Globus pallidus (tissue), 1 donor: Measurements from ENCODE around the gene P2RX2.

Experiments
- DNase-seq: peaks from one replicate; pipeline ENCODE4 v3.0.0-alpha.2; 2015; ENCODE audit warnings: low spot score

P2RX2 gene

DNA sequence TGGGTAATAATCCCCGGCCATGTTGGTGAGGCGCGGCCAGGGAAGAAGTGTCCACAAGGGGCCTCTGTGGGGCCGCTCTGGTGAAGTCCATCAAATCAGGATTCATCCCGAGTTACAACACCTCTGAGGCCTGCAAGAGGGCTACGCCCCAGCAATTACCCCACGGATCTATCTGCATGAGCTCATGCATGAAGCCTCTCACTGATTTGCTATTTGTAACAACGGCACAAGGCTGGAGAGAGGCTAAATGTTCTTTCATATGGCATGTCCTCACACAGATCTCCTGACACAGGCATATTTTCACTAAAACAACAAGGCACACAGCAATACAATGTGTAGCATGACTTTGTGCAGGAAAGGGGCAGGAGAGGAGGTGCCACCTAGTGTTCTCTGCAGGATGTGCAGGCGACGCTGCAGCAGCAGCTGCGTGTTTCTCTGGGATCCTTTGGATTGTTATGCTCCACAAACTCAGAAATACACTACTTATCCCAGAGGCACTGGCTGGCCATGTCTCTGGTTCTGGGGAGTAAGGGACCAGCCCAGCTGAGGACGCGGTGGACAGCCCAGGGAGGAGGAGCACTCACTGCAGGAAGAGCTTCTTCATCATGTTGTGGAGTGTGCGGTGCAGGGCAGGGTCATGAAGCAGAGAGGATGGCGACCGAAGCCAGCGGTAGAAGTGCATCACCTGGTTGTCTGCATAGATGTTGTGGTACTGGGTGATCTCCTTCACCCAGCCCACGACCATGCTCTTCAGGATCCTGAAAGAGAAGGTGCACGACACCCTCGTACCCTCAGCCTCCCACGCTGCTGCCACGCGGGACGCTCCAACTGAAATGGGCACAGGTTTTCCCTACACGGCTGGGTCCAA is 20.2 kb downstream of the P2RX2 start:
- no peak for DNase-seq

DNA sequence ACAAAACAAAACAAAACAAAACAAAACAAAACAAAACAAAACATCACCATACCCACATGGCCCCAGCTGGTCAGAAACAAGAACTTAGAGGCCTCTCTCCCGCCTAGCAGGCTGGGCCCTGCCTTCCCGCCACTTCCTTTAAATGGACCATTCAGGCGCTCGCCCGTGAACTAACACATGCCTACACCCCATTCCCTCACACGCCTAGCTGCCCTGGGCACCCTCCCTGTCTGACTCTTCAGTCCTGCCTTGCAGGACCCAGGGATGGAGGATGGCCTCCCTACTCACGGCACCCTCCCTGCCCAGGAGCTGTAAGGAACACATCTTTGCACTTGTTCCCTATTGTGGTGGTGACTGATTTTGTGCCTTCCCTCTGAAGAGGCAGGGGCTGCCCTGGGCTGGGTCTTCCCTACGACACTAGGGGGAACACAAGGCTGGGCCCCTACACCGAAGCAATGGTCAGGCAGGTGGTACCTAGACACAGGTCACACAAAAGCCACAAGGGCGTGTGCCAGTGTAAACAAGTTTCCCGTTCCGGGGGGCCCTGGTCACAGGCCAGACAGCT is 21.5 kb downstream of the P2RX2 start:
- no peak for DNase-seq

DNA sequence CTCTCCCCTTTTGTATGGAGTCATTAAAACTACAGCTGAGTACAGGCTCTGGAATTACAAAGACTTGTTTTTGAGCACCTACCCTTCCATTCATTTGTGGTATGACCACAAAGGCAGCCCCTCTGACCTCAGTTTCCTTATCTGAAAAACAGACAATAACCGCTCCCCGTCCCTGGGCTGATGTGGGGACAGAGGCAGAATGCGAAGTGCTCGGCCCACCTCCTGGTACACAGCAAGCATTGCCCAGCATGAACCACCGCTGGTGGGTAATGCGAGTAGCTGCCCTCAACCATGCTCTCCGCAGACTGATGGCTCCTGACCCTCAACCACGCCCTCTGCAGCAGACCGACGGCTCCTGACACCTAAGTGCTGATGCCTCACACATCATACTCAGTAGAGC is 22.4 kb downstream of the P2RX2 start:
- no peak for DNase-seq

DNA sequence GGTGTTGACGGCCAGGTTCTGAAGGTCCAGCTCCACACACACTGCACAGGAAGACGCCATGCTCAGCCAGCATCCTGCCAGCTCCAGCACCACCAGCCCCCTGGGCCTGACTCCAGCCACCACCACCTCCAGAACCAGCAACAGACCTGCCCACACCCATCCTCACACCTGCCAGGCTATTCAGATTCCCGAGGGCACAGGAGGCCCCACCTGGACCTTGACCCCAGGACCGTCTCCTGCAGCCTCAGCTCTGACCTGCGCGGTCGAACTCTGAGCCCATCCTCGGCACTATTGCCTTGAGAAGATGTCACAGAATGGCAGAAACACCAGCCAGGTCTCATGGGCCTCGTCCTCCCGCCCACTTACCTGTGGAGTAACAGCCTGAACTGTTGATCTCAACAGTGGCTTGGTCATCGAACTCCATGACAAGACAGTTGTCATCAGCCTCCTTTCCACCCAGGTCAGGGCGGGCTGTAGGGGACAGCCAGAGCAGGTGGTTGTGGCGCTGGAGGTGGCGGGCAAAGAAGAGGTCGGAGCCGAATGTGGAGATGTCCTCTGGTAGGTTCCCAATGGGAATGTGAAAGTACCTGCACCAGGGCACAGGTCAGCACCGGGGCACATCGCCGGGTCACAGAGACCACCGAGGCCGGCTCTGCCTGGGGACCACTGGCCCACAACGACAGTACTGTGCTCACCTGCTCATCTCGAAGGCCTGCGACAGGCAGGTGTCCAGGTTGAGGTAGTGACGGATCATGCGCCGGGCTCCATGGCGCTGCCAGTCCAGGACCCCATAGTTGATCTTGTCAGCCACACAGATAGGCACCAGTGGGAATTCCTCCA is 23.5 kb downstream of the P2RX2 start:
- DNase-seq: no peak

DNA sequence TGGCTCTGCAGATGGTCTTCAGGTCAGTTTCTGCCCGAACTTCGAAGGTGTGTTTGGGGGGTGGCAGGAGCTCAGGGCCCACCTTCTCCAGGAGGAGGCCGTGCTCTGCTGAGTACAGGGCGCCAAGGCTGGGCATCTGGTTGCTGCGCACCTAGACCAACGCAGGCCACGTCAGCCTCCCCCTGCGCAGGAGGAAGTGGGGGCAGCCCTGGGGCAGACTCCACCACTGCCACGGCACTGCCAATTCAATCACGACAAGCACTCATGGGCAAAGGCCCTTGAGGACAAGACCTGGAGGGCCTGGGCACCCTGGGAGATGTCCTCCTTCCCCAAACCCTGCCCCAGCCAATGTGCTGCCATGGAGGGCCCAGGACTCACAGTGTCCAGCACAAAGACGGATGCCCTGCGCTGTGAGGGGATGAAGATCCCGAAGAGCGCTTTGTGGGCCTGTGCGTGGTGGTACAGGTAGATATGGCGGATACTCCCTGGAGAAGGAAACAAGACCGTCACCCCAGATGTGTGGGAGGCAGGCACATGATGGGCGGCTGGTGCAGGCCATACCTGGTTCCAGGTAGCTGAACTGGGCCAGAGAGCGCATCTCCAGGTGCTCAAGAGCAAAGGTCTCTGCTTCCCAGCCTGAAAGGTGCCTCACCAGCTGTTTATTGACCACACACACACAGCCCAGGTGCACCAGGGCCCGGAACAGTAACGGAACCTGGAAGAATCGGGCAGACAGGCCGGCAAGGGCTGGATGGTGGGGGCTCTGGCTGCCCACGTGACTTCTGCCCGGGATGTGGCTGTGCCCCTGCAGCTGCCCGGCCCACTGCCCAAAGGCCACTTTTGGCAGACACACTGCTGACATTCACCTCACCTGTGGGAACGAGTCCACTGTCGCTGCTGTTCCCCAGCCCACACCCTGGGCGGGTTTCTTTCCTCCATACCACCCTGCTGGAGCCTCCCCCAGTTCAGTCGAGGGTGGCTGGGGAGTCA is 24.6 kb downstream of the P2RX2 start:
- no peak for DNase-seq

DNA sequence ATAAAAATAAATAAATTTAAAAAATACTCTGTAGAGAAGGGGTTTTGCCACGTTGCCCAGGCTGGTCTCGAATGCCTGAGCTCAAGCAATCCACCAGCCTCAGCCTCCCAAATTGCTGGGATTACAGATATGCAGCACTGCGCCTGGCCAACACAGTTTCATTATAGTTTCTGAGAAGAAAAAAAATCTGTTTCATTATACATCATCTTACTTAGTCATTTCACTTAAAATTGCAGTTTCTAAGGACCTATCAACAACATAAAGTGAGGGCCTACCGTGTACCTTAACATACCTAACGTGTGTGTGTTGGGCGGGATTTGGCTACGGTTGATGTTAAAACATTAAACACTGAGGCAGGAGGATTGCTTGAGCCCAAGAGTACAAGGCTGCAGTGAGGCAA is 28.3 kb downstream of the P2RX2 start:
- no peak for DNase-seq

DNA sequence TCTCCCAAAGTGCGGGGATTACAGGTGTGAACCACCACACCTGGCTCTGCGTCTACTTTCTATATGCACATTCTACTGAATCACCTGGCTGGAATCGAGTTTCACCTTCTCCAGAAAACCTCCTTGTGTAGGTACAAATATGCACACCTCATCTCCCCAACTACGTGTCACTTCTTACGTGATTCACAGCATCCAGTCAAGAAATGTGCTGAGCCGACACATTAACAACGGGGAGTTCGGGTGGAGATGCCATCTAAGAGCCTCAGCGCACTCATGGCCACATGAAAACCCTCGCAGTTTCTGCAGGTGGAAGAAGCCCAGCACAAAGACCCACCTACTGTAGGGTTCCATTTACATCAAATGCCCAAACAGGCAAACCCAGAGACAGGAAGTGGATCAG is 29.3 kb downstream of the P2RX2 start:
- DNase-seq: no peak

DNA sequence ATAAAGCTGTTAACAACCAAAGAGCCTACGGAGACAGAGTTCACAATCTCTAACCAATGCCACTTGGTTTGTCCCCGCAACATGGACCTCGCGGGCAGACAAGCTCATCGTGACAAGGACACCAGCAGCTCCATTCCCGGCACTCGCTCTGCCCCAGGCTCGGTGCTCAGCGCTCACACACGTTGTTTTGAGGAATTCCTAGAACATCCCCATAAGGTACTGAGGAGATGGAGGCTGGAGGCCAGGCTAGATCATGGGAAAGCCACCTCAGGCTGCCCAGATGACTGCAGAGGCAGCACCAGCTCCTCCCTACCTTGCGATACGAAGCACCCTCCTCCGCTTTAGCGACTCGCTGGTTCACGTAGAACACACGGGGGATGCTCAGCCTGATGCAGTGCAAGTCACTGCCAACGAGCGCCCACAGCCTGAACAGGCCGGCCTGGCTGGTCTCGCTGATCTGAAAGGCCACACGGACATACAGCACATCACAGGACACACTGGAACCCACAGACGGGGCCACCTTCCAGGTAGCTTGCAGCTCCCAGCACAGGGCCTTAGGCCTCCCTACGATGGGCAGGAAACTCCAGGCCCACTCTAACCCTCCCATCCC is 30.1 kb downstream of the P2RX2 start:
- no peak for DNase-seq

DNA sequence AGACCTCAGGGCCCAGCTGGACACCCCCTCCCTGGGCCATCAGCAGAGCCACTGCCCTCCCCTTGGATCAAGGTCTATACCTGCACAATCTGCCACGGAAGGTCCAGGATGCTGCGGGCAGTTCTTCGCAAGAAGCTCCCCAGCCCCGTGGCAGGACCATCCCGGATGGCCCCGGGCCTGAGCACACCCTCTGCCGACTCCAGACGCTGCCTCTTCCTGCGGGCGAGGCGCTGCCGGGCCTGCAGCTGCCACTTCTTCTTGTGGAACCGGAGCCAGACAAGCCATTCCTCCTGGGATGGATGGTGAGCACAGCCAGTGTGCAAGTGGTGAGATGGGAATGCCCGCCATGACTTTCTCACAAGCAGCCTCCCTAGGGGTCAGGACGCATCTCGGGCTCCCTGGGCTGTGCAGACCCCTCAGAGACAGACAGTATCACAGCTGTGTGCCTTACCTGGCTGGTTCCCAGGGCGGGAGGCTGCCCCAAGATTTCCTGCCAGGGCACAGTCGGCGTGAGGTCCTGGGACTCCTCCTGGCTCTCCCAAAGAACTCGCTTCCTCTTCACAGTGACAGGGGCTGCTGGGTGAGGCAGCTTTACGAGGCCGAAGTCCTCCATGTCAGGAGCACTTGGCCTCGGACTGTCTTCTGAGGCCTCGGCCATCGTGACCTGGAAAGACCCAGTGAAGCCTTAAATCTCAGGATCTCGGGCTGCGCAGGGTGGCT is 30.8 kb downstream of the P2RX2 start:
- DNase-seq: no peak

DNA sequence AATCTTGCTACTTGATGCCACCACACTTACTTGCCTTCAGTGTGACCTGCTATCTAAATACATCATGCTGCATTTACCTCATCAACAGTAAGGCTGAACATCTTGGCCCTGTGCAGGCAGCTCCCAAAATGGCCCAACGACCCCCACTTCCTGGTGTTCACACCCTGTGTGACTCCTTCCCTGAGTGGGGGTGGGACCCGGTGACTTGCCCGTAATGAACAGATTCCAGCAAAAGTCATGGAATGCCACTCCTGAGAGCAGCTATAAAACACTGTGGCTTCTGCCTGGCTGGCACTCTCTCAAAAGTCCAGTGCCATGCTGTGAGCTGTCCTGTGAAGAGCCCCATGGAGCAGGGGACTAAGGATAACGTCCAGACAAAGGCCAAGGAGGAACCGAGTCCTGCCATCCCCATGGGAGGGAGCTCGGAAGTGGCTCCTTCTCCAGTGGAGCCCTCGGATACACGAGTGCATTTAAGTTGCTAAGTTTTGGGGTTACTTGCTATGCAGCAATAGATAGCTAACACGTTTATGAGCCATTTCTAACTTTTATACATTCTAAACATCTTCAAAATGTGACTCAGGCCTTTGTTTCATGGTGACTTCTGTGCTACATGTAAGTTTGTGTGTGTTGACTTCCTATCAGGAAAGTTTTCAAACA is 33.0 kb downstream of the P2RX2 start:
- no peak for DNase-seq

DNA sequence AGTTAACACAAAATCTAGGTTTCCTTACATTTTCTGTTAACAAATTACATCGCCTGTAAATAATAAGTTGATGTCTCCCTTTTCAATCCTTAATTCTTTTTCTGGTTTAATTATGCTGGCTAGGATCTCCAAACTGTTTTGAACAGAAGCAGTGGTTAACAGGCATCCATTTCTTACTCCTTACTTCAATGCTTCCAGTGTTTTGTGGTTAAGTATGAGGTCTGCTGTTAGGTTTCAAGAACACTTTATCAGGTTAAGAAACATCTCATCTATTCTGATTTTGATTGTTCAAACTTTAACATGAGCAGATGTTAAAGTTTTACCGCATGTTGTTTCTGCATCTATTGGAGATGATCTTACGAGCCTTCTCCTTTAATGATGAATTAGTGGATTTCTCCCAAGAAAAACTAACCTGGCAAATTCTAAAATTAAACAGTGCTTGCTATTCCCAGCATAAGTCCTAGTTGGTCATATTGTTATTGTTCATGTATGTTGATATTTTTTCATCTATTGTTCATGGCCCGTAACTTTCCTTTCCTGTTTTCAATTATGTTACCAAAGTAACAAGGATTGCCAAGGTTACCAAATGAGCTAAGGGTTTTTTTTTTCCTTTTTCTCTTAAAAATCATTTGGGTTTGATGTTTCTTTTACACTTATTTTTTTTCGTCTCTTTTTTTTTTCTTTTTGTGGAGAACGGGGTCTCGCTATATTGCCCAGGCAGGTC is 35.2 kb downstream of the P2RX2 start:
- no peak for DNase-seq

DNA sequence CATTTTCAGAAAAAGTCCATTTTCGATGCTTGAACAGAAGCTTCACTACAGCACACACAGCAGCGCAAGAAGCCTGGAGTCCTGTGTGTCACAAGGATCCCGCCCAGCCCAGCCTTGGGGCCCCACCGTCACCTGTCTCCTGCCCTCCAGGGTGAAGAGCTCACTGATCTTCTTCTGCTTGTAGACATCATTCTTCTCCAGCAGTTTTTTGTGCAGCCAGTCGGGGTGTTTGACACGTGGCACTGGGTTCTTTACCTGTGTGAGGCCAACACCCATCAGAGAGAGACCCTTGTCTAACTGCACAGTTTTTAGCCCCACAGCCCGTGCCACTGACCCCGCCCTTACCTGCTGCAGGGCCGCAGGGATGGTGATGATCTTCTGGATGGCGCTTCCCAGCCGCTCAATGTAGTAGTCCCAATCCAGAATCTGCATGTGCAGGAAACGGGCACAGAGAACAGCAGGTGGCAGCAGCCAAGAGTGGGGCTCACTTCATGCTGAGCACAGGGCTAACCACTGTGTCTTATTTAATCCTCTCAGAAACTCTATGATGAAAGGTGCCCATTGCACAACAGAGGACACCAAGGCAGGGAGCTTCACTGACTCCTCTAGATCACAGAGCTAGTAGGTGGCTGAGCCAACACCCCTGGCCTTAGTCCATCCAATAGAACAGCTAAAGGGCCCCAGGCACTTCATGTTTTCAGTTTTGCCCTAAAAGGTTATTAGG is 38.6 kb downstream of the P2RX2 start:
- no peak for DNase-seq

DNA sequence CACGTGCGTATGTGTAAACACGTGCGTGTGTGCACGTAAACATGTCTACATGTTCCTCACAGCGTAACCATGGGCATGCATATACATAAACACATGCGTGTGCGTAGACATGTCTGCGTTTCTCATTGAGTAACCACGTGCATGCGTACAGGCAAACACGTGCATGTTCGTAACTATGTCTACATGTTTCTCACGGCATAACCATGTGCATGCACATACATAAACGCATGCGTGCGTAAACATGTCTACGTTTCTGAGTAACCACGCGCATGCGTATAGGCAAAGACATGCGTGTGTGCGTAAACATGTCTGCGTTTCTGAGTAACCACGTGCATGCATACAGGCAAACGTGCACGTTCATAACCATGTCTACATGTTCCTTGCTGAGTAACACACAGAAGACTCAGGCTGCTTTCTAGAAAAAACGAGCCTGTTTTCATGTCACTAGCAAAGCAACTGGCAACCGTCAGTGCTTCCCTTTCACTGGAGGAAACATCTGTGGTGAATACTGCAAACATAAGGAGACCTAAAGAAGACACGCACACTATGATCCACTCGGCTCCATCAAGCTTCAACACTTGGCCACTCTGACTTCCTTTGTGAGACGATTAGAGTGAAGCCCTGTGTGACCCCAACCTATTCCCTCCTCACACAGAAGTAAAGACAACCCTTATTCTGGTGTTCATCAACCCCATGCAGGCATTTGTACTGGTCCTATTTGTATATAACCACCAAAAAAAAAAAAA is 39.7 kb downstream of the P2RX2 start:
- no peak for DNase-seq

DNA sequence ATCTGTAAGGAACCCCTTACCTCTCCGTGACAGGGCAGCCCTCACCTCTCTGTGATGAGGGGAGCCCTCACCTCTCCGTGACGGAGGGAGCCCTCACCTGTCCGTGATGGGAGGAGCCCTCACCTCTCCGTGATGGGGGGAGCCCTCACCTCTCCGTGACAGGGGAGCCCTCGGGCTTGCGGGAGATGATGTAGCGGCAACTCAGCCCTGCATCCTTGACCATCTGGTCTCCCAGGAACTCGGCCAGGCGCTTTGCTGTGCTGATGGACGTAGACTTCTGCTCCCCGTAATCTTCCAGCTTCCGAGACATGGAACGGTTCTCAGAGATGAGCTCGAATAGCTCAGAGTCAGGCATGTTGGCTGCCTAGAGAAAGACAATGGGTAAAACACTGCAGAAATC is 40.6 kb downstream of the P2RX2 start:
- DNase-seq: no peak

DNA sequence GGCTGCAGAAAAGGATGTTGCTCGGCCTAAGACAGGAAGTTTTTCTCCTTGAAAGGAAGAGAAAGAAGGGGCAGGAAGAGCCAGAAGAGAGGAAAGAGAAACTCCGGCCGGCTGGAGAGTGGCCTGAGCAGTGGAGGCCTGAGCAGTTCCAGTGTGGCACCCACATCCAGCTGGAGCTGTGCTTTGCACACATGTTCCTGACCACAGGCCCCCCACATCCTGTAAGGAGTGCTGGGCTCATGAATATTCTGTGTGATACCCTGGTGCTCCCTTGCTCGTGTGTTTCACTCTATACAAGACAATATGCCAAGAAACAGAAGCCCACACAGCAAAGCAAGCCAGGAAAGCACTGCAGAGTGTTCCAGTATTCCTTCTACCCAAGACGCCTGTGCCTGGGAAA is 41.5 kb downstream of the P2RX2 start:
- no peak for DNase-seq

DNA sequence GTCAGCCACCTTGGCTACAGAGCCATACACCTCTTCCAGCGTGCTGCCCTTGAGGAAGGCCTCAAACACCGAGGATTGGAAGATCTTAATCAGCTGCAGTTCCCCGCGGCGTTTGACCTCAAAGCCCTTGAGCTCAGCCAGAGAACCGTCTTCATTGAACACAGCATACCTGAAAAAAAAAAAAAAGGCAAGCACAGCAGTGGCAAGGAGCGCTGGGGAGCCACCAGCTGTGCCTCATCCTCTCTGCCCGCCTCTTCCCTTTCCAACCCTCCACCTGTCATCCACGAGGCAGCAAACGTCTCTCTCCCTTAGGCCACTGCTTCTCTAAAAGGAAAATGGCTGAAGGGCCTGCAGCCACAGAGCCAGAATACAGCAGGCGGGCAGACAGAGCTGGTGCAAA is 42.4 kb downstream of the P2RX2 start:
- no peak for DNase-seq

DNA sequence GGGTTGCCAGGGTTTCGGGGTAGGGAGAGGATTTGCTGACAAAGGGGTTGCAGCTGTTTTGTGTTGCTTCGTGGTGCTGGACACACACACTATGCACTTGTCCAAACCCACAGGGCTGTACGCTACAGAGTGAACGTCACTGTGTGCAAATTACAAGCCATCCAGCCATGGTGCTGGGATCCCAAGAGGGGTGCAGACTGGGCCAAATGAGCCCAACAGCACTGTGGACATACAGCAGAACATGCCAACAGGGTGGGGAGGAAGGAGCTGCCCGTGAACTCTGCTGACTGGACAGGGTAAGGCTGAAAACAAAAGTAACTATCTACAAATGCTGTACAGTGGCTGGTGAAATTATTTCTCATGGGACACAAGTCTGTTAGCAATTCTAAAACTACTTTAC is 43.4 kb downstream of the P2RX2 start:
- DNase-seq: no peak
